Coronary artery (tissue), 2 donors: ENCODE measurements around the gene AFF2.

Experiments used
- DNase-seq: peaks from one replicate; pipeline ENCODE4 v3.0.0-alpha.2; 2017; ENCODE audit warnings: low spot score
- H3K27ac ChIP-seq, 2 donors: fragments of 200-600 bp; sonication (generic); one replicate each; pipeline ENCODE4 v1.5.1; 2016 to 2019
- H3K4me3 ChIP-seq: fragments of 200-600 bp; sonication (generic); 2 replicates; pipeline ENCODE4 v1.5.1; 2016; ENCODE audit warnings: mild to moderate bottlenecking, moderate library complexity
- CTCF ChIP-seq: fragments of 200-600 bp; sonication (generic); IDR thresholded peaks from one replicate; pipeline ENCODE4 v1.5.1; 2019; ENCODE audit warnings: antibody characterized with exemption

Gene AFF2

GRCh38 chrX:148741441-148741840 lies 241.0 kb downstream of the AFF2 start:
- no peak overlapping the region for H3K4me3 ChIP-seq
- TF ChIP-seq CTCF, result no peak
- H3K27ac ChIP-seq, result no peak overlapping the region
- no peak for DNase-seq

GRCh38 chrX:148755111-148755510 lies 254.7 kb downstream of the AFF2 start:
- TF ChIP-seq CTCF, result no peak
- no peak for DNase-seq
- Histone ChIP-seq H3K4me3 (no peak overlapping the region), H3K27ac (no peak overlapping the region)

GRCh38 chrX:148763896-148764295 lies 263.5 kb downstream of the AFF2 start:
- TF ChIP-seq CTCF, result no peak
- no peak overlapping the region for H3K4me3 ChIP-seq
- no peak overlapping the region for H3K27ac ChIP-seq
- no peak for DNase-seq

GRCh38 chrX:148768296-148768695 lies 267.9 kb downstream of the AFF2 start:
- H3K4me3 ChIP-seq, result no peak overlapping the region
- DNase-seq, result no peak
- TF ChIP-seq CTCF, result no peak
- H3K27ac ChIP-seq, result no peak overlapping the region

- no peak overlapping the region for H3K4me3 ChIP-seq
- no peak for DNase-seq
- TF ChIP-seq CTCF, result no peak
Measured at GRCh38 chrX:148771440-148771839, 271.0 kb downstream of the AFF2 start.

GRCh38 chrX:148774276-148774675 lies 273.9 kb downstream of the AFF2 start:
- Histone ChIP-seq H3K27ac (no peak overlapping the region), H3K4me3 (no peak overlapping the region)
- no peak for TF ChIP-seq CTCF
- no peak for DNase-seq

More at GRCh38 chrX:148771440-148771839, 271.0 kb downstream of the AFF2 start:
- H3K27ac ChIP-seq, result no peak overlapping the region

GRCh38 chrX:148784137-148784536 lies 283.7 kb downstream of the AFF2 start:
- TF ChIP-seq CTCF, result no peak
- no peak for DNase-seq
- H3K4me3 ChIP-seq, result no peak overlapping the region
- no peak overlapping the region for H3K27ac ChIP-seq
